ENCODE measurements around the gene TNIK.
A peak's percentile ranks its signal among the peaks of the same experiment; 100 is the strongest.

Gene TNIK

DNA sequence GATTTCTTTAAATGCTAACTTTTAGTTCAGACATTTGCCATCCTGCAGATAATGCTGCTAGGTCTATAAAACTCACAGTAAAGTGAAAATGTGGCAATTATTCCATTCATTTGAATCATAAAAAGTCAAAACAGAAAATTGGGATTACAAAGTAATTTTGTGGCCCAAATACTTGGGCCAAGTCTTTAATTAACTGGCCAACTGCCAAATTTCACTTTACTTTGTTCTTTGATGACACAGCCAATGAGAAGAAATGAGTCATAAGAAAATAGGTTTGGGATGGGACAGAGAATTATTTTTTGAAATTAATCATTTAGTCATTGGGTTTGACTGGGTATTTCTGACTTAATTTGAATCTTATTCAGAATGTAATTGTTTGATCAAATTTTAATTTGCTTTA, 343.8 kb downstream of the TNIK start:
- DNase-seq = peak in 1 of 3 donors; percentile 38

DNA sequence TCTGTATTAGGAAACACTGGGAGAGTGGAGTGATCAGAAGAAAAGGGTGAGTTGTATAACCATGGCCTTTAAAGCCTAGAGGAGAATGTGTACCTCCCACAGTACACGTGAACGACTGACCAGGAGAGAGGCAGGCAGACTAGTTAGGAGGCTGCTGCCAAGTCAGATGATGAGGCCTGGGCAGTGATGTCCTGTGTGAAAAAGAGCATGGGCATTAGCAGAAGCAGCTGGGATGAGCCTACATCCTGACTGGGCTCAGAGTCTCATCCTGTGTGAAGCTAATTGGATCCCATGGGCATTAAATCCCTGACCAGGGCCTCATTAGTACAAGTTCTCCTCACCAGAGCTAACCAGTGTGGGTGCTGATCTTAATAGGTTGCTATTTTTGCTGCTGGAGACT, 344.5 kb downstream of the TNIK start:
- DNase-seq = no peak

DNA sequence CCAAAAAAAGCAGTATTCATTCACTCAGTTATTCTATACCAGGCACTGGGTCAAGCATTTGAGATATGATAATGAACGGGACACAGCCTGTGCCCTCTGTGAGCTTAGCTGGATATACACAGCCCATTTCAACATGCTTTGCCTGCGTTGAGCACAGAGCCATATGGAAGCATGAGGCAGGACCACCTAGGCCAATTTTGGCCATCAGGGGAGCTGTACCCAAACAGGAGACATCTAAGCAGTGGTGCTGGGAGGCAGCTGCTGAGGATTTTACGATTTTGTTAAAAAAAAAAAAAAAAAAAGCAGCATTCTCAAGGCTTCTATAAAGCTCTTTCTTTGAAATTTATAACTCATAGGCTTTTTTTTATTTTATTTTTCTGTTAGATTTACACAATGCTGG, 346.5 kb downstream of the TNIK start:
- no peak for DNase-seq

DNA sequence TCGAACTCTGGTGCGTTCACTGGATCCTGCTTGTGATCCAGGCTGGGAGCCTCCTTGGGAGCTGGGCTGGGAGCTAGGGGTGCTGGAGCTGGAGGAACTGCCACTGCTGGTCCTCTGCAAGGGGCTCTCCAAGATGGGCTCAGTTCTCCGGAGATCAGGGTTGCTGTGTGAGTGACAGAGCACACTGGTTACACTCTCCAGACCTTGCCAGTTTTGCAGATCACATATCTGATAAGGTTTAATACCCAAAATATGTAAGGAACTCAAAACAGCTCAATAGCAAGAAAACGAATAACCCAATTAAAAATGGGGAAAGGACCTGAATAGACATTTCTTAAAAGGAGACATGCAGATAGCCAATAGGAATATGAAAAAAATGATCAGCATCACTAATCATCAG, 349.5 kb downstream of the TNIK start:
- no peak for DNase-seq

DNA sequence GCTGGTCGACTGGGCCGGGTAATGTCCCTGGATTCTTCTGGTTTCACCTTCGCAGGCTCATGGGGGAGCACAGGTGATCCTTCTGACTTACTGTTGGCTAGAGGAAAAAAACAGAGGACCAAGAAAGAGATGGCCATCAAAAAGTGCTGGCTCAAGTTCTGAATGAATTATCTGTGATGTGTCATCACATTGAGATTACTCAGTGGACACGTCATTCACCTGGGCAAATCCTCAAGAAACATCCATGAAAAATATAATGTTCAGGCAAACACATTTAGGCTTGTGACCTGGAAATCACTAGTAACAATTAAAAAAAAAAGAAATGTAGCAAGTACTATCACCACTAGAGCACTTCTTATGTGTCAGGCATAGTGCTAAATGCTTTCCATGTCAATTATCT, 352.1 kb downstream of the TNIK start:
- DNase-seq = no peak

DNA sequence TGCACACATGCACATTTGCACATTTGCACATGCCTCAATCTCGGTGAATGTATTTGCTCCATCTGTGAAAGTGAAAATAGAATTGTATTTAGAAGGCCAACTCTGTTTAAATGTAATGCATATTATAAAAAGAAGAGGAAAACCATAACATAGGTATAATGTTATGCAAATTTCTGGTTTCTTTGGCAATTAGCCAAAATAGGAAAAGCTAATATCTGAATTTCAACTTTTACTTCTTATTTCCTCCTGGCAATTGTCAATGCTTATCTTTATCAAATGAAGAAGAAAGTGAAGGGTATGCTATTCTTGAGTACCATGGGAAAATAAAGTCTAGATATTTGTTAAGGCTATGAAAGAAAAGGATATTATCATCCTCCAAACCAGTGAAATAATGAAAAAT, 357.0 kb downstream of the TNIK start:
- DNase-seq = no peak

DNA sequence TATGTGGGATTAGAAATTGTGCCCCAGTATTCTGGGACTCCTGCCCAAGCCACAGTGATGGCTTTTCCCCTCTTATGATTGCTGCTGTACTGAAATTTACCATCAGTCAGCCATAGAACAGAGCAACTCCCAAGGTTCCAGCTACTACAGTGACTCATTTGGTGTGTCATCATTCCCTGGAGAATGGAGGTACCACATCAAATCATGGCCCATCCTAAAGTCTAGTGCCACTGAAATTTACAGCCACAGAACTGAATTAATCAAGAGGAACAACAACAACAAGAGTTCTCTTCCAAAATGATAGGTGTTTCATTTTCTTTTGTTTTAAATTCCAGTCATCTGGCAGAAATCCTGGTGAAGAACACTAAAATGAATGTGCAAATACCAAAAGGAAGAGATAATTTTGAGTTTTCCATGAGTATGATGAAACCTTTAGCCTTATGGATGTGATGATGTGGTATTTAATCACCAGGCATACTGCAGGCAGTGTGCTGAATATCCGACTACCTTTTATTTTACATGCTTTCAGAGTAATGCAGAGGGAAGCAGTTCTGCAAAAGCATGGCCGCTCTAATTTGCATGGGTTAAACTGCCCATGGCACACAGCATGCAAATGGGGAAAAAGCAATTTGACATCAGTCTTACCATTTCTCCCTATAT, 358.1 kb downstream of the TNIK start:
- no peak for DNase-seq

DNA sequence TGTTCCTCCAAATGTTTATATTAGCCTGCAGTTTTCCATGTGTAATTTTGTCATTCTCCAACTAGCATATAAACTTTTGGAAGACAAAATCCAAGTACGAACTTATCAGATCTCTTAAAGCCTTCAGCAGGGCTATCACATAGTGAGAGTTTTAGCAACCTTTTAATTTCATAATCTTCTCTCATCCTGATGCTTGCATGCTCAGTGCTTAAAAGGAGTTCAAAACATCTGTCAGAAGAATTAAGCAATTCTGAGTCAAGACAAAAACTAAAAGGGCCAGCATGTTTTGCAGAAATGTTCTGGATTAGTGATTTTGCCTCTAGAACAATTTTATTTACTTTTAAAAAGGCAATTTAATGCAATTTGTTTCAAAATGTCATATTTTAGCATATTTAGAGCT, 360.3 kb downstream of the TNIK start:
- DNase-seq = no peak

DNA sequence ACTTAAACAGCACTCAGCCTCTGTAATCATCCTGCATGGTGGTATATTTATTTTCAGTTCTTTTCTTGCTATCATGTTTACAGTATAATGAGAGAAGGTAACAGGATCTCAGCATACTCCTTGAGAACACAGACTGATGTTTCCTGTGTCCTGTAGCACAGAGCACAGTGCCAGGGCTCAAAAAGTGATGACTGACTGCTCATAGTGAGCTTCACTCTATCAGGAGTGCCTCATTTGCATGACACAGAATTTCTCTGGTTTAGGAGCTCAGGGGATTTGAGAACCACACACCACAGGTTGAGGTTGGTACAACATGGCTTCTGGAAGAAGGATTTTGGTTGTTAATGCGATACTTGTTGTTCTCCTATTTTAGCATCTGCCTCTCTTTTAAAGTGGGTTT, 365.1 kb downstream of the TNIK start:
- DNase-seq = no peak

DNA sequence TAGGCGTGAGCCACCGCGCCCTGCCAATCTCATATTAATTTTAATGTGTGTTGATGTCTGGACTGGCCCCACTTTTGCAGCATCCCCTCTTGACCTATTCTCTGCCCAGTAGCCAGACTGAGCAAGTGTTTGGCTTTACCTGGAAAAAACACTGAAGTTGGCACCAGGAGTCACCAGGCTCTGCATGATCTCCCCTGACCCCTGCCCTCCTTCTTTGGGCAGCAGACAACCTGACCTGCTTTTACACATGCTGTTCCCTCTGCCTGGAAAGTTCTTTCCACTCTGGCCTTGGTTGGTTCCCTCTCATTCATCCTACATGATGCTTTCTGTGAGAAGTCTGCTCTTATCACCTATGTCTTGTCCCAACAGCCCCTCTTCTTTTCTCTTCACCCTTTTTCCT, 365.8 kb downstream of the TNIK start:
- no peak for DNase-seq

DNA sequence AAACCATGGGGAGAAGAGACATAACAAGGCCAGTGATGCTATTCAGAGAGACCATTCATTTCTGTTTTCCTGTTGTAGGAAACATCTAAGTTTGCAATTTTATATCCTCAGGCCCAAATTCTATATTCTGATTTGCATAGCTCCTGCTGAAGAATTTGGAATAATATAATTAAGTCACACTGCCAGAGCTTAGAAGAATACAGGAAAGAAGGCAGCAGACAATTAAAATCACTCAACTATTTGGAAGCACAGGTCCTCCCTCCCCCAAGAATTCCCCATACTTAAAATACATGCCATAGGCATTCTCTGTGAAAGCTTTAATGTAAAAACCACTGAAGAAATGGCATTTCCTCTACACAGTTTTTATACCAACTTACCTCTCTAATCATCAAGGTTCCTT, 366.7 kb downstream of the TNIK start:
- DNase-seq = no peak

DNA sequence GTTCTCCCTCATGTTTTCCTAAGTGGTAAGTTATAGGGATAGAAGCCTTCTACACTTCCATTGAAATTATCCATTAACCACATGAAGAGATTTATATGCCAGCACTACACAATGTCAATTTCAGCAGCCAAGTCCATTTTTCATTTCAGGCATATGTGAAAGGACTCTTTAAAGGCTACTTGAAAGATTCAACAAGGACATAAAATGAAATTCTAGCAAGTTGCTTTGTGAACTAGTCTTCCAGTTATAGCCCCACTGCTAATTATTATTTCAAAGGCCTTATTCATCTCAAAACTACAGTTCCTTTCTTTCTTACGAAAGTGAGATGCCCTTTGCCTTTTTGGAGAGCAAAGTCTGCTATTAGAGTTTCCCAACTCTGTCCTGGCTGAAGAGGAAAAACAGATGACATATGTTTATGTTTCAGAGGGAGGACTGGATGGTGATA, 367.7 kb downstream of the TNIK start:
- no peak for DNase-seq

DNA sequence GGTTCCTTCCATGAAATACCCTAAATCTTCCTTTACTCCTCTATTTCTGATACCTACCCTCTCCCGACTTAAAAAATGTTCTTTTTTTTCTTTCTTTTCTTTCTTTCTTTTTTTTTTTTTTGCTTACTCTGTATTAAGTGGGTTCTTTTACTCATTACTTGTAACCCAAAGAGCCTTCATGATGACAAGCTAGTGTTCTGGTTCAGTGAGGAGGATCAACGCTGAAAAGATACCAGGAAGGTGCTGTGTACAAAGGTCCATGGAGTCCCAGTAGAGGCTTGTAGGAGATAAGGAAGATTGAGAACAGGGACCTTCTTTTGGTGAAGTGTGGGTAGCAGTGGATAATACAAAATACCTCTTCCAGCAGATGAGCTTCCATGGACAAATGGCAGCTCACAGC, 369.9 kb downstream of the TNIK start:
- DNase-seq = no peak

DNA sequence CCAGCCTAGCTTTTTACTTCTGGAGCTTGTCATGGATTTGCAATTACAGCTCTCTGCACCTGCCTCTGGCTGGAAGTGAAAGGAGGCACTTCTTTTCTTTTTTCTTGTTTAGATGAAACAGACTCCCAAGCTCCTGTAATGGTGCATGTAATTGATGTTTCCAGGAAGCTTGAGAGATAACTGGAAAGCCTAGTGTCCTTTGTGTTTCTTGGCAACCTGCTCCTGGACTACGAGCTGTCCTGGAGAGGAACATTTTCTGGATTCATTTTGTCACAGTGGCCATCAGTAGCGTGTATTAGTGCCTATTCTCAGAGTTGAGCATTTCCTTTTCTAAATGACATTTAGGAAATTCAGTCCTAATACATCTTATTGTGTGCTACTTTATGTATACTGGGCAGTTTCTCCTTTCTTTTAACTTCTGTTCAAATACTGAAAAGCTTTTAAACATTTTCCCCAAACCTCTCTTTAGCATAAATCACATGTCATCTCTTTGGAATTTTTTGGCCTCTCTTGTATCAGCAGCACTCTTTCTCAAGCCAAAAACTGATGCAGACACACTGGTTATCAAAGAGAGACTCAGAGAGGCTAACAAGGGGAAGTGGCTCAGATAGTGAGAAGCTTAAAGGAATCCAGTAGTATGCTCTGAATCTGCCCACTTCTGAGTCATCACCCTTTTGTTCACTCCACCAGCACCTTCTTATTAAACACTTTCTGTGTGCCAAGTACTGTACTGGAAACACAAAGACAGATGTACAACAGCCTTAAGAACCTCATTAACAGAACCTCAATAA, 371.0 kb downstream of the TNIK start:
- peak; percentile 25 to 45 (median 30) for DNase-seq

DNA sequence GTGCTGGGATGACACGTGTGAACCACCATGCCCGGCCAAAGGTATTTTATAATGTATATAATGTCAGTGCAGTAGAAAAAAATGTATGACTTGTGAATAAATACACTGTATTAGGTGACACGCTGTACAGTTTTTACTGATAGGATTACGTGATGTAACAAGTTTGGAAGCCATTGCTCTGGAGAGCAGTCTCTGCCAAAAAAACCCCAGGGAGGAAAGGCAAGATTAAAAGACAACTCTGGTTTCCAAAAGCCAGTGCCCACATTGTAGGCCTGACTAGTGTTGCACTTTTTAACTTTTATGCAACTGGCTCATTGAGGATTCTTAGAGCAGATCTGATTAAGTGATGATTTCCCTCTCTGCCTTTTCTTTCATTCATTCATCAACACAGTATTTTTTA, 371.7 kb downstream of the TNIK start:
- no peak for DNase-seq

DNA sequence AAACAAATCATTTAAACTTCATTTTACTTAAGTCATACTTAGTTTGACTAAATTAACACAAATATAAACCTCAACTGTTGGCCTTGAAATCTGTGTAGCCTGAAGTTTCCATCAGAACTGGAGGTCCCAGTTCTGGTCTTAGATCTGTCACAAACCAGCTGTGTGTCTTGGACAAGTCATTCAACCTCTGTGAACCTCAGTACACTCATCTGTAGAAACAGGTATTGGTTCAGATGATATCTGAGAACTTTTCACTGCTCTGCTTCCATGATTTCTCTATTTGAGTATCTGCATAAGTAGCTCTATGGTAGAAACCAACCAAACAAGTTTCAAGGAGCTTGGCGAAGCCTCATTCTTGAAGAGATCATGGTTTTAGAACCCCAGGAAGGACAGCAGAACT, 373.3 kb downstream of the TNIK start:
- no peak for DNase-seq

DNA sequence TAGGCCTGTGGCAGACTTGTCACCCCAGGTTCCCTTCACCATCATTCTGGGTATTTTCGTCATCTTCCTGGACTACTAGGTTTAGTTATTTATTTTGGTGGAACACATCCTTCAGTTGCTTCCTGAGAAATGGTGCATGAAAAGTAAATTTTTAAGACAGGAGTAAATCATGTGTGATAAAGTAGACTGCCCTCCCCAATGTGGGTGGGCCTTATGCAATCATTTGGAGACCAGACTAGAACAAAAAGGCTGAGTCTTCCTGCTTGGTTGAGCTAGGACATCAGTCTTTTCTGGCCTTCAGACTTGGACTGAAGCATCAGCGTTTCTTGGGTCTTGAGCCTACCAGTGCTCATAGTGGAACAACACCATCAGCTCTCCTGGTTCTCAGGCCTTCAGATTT, 382.9 kb downstream of the TNIK start:
- no peak for DNase-seq

DNA sequence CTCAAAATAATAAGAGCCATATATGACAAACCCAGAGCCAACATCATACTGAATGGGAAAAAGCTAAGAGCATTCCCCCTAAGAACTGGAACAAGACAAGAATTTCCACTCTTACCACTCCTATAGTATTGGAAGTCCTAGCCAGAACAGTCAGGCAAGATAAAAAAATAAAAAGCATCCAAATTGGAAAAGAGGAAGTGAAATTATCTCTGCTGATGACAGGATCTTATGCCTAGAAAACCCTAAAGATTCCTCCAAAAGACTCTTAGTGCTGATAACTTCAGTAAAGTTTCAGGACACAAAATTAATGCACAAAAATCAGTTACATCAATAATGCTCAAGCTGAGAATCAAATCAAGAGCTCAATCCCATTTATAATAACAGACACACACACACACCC, 387.8 kb downstream of the TNIK start:
- DNase-seq = peak; percentile 27 to 64 (median 56)

DNA sequence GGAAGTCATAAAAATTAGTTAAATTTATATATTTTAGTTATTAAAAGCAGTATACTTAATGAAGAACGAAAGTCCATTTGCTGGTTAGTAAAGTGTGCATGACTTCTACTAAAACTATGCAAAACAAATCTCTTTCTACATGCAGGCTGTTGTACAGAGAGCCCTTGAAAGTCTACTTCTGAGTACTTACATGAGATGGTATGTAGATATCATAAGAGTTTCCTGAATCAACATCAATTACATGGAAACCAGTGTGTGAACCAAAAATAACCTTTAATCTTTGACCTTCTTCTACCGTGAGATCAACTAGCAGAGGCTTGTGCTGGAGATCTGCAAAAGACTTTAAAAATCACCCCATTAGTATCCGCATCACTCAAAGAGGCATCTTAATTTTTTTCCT, 391.5 kb downstream of the TNIK start:
- no peak for DNase-seq

DNA sequence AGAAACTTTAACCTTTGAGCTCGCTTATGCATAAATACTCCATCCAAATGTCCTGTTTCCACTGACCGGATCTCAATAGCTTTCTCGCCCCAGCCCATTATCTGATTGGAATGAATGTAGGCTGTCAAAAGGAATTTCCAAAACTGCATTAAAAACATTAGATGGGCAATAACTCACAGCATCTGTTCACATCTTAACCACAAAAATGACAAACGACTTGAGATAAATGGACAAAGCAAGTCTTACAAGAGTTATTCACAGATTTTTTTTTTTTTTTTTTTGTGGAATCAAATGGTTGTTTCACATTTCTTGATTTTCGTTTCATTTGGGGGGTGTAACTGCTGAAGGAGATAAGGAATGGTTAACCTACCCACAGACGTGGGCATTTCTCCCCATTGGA, 394.0 kb downstream of the TNIK start:
- no peak for DNase-seq

DNA sequence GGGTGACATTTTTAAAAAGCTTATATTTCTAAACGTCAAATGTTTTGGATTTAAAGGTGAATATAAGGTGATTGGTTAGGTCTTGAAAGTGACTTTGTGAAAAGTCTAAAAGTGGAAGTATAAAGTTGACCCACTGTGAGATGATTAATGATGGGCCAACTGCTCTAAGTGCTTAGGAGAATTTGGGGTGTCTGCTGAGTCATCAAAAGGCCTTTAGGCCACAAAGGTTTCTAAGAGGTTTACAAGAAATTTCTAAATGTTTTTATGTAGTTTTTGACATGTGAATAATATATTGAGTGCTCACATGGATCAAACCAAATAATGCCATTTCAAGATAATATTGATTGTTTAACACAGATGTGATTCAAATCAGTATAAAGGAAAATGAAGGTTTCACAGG, 394.5 kb downstream of the TNIK start:
- DNase-seq = no peak

DNA sequence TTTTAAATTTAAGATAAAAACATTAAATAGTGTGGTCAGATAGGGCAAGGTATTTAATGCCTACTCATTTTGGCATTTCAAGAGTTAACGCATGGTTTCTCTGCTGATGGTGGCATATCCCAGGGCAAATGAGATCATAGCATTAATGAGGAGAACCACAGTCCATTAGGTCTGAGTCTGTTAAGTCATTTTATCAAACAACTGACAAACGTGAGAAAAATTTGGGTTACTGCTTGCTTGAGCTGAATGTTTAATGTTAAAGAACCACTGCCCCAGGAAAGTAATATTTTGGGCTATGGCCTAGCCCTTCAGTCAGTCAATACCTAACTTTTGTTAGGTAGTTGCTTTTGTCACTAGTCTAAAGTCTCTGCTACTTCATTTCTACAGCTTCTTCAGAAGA, 395.7 kb downstream of the TNIK start:
- DNase-seq = no peak

DNA sequence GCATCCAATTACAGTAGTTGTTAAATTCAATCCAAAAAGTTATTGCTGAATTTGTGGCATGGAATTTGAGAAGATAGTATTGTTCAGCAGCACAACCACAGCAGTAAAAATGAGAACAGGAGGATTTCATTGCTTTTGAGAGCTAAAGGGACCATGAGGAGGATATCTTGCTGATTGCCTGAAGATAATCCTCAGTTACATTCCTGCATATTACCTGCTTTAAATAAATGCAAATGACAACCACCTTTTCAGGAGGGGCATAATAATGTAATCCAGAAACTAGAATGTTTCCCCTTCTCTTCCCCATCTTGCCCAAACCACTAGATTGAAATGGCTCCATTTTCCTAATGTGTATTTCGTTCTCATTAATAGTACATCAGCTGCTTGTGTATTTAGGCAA, 398.5 kb downstream of the TNIK start:
- no peak for DNase-seq

DNA sequence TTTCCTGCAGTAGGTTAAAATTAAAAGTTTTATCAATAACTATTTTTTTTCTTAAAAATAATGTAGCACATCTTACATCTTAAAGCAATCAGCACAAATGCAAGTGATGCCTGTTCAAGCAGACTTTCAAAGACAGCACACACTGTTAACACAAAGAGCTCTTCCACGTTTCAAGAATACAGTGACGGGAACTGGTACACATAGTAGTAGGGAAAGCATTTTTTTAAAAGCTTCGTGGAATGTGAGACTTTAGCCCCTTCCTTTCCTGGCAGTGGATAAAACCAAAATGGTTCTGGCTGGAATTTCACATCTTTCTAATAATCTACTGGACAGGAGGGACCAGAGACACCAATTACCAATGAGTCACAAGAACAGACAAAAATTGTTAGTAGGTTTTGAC, 400.2 kb downstream of the TNIK start:
- no peak for DNase-seq

All from suppressor macrophage treated with lipopolysaccharide for 1 hour (primary cell).